Parathyroid adenoma (tissue), 2 donors: ENCODE data around the gene TUBA4B.

Experiments used
- H2AFZ ChIP-seq: fragments of 300-600 bp; sonication (generic); one replicate; pipeline ENCODE4 v1.7.0; 2017; ENCODE audit warnings: antibody characterized with exemption, mild to moderate bottlenecking
- H3K27ac ChIP-seq: fragments of 300-600 bp; sonication (generic); one replicate; pipeline ENCODE4 v1.7.0; 2017
- H3K27me3 ChIP-seq: fragments of 300-600 bp; sonication (generic); one replicate; pipeline ENCODE4 v1.7.0; 2017; ENCODE audit warnings: low read length; ENCODE audit not compliant: control insufficient read depth, insufficient read depth
- H3K36me3 ChIP-seq: fragments of 300-600 bp; sonication (generic); one replicate; pipeline ENCODE4 v1.7.0; 2017; ENCODE audit warnings: low read length; ENCODE audit not compliant: control insufficient read depth, insufficient read depth
- H3K4me1 ChIP-seq: fragments of 300-600 bp; sonication (generic); one replicate; pipeline ENCODE4 v1.7.0; 2017; ENCODE audit warnings: control low read depth
- H3K4me2 ChIP-seq: fragments of 300-600 bp; sonication (generic); one replicate; pipeline ENCODE4 v1.7.0; 2017; ENCODE audit warnings: low read length
- H3K4me3 ChIP-seq: fragments of 300-600 bp; sonication (generic); one replicate; pipeline ENCODE4 v1.7.0; 2017; ENCODE audit warnings: low read depth, low read length
- H3K79me2 ChIP-seq: fragments of 300-600 bp; sonication (generic); one replicate; pipeline ENCODE4 v1.7.0; 2017; ENCODE audit warnings: control low read depth
- H3K9ac ChIP-seq: fragments of 300-600 bp; sonication (generic); one replicate; pipeline ENCODE4 v1.7.0; 2017; ENCODE audit warnings: mild to moderate bottlenecking
- H3K9me3 ChIP-seq: fragments of 300-600 bp; sonication (generic); one replicate; pipeline ENCODE4 v1.7.0; 2017; ENCODE audit warnings: low read length; ENCODE audit not compliant: control insufficient read depth
- TF ChIP-seq, protein P1 (sequence below): fragments of 300-600 bp; sonication (generic); IDR thresholded peaks from one replicate; pipeline ENCODE4 v1.7.0; 2017; ENCODE audit warnings: antibody characterized with exemption, mild to moderate bottlenecking
- donor health status: primary hyperparathyroidism.

The TUBA4B gene

DNA sequence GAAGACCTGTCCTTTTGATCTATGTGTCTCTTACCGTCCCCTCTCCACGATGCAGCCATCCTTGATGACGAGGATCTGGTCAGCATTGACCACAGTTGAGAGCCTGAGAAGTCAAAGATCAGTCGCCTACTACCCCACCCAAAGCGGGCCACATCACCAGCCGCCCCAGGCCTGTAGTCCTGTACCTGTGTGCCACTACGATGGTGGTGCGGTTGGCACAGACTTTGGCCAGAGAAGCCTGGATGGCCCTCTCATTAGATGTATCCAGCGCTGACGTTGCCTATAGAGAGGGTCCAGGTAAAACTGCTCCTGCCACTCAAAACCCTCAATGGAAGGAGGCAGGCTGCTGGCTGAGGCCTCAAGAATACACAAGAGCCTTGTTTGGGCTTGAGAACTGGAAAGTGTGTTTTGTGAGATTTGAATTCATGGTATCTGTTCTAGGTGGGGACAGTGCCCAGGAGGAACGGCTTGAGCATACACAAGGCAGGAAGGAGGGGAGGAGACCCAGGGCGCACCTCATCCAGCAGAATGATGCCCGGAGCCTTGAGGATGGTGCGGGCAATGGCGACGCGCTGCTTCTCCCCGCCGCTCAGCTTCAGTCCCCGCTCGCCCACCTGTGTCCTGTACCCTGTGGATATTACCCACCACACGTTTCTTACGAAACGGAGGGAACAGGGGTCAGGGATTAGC is 42.7 kb upstream of the TUBA4B start:
- Histone ChIP-seq H3K27ac (no peak overlapping the region), H3K27me3 (no peaks in the 10 kb centered on the region), H3K36me3 (no peaks in the 10 kb centered on the region)

DNA sequence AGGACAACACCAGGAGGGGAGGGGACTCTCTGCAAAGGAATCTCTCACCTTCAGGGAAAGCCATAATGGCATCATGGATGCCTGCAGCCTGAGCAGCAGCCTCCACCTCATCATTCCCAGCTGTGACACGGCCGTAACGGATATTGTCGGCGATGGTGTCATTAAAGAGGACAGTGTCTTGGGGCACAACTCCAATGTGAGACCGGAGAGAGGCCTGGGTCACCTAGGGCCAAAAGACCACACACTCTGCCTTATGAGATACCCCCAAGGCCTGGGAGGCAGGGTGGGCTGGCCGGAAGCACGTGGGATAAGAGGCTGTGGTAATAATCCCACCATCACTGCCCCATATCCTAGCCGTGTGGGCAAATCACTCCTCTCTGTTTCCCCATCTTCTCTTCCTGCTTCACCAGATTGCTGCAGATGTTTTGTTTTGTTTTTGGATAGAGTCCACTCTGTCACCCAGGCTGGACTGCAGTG is 42.1 kb upstream of the TUBA4B start:
- H3K27me3 ChIP-seq = no peaks in the 10 kb centered on the region
- H3K79me2 ChIP-seq = no peaks in the 10 kb centered on the region
- H3K36me3 ChIP-seq = no peaks in the 10 kb centered on the region
- no peak overlapping the region for H3K9ac ChIP-seq
- H3K27ac ChIP-seq = no peak overlapping the region
- no peak overlapping the region for H3K4me2 ChIP-seq
- no peaks in the 10 kb centered on the region for H3K9me3 ChIP-seq
- H3K4me1 ChIP-seq = peaks cover 15% of the 10 kb centered on the region
- TF ChIP-seq, protein P1, sequence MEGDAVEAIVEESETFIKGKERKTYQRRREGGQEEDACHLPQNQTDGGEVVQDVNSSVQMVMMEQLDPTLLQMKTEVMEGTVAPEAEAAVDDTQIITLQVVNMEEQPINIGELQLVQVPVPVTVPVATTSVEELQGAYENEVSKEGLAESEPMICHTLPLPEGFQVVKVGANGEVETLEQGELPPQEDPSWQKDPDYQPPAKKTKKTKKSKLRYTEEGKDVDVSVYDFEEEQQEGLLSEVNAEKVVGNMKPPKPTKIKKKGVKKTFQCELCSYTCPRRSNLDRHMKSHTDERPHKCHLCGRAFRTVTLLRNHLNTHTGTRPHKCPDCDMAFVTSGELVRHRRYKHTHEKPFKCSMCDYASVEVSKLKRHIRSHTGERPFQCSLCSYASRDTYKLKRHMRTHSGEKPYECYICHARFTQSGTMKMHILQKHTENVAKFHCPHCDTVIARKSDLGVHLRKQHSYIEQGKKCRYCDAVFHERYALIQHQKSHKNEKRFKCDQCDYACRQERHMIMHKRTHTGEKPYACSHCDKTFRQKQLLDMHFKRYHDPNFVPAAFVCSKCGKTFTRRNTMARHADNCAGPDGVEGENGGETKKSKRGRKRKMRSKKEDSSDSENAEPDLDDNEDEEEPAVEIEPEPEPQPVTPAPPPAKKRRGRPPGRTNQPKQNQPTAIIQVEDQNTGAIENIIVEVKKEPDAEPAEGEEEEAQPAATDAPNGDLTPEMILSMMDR = no peak
- H3K4me3 ChIP-seq = no peak overlapping the region
- no peak overlapping the region for H2AFZ ChIP-seq

More for the DNA sequence above, 42.7 kb upstream of the TUBA4B start:
- TF ChIP-seq, protein P1 = no peak
- Histone ChIP-seq H2AFZ (no peak overlapping the region), H3K4me2 (no peak overlapping the region), H3K9ac (no peak overlapping the region), H3K4me3 (no peak overlapping the region), H3K79me2 (no peaks in the 10 kb centered on the region), H3K4me1 (peaks cover 15% of the 10 kb centered on the region), H3K9me3 (no peaks in the 10 kb centered on the region)

- no peak overlapping the region for H3K9ac ChIP-seq
- peaks cover 7% of the 10 kb centered on the region for H3K4me1 ChIP-seq
- H3K79me2 ChIP-seq = no peaks in the 10 kb centered on the region
- H2AFZ ChIP-seq = no peak overlapping the region
- H3K27ac ChIP-seq = no peak overlapping the region
- H3K36me3 ChIP-seq = no peaks in the 10 kb centered on the region
- no peak overlapping the region for H3K4me3 ChIP-seq
- H3K4me2 ChIP-seq = no peak overlapping the region
- H3K9me3 ChIP-seq = no peaks in the 10 kb centered on the region
- TF ChIP-seq, protein P1 = no peak
- no peaks in the 10 kb centered on the region for H3K27me3 ChIP-seq
Observed at GRCh38 chr2:219213026-219213415, 40.0 kb upstream of the TUBA4B start.

GRCh38 chr2:219213486-219214071 is 39.5 kb upstream of the TUBA4B start:
- no peaks in the 10 kb centered on the region for H3K27me3 ChIP-seq
- peaks cover 4% of the 10 kb centered on the region for H3K4me1 ChIP-seq
- H3K36me3 ChIP-seq = no peaks in the 10 kb centered on the region
- no peak overlapping the region for H3K9ac ChIP-seq
- no peaks in the 10 kb centered on the region for H3K79me2 ChIP-seq
- no peak overlapping the region for H3K27ac ChIP-seq
- no peak overlapping the region for H3K4me3 ChIP-seq
- TF ChIP-seq, protein P1 = no peak
- H3K9me3 ChIP-seq = no peaks in the 10 kb centered on the region
- H3K4me2 ChIP-seq = no peak overlapping the region
- H2AFZ ChIP-seq = no peak overlapping the region
